Measurements from ENCODE around the gene METTL17. TPM values are rescaled to one million over a fixed set of nuclear protein-coding genes. Genes with fewer than 3 reads are reported as not detected.

METTL17 gene
- total and polyA plus RNA-seq, 2 of the 8 experiments (the other 6 are each of a cell fraction or from before 2014, with no cell fraction given), result 73.8 to 138 TPM

- no peak for TF ChIP-seq SP2 (IDR thresholded peaks at IDR 0.05; ENCODE audit: low read length)
- TF ChIP-seq CEBPB (IDR thresholded peaks at IDR 0.05; ENCODE audit: low read depth, low read length), result no peak
- no peak for TF ChIP-seq SAP30 (IDR thresholded peaks at IDR 0.05; ENCODE audit: insufficient read depth, insufficient replicate concordance, low read length)
- TF ChIP-seq POLR2AphosphoS5 (IDR thresholded peaks at IDR 0.05; ENCODE audit: low read depth, low read length), result no peak
- no peak for TF ChIP-seq USF2 (IDR thresholded peaks at IDR 0.05; ENCODE audit: low read length)
- TF ChIP-seq GTF2F1 (IDR thresholded peaks at IDR 0.05; ENCODE audit: borderline replicate concordance, low read depth, low read length), result no peak
Observed at GRCh38 chr14:21015312-21015711, 25.5 kb downstream of the METTL17 start (continued).
